ENCODE data around the gene ROBO1.
A peak's percentile ranks its signal among the peaks of the same experiment; 100 is the strongest.

Gene ROBO1

GRCh38 chr3:79477242-79477641 is 290.6 kb downstream of the ROBO1 start:
- DNase-seq (ENCODE audit: low spot score) (no peak), FAIRE-seq (no peak)

GRCh38 chr3:79473993-79474392 is 293.8 kb downstream of the ROBO1 start:
- FAIRE-seq = no peak
- no peak for DNase-seq (ENCODE audit: low spot score)

- DNase-seq (ENCODE audit: low spot score) = peak; percentile 48
- no peak for FAIRE-seq
Observed at GRCh38 chr3:79467721-79468120, 300.1 kb downstream of the ROBO1 start.

GRCh38 chr3:79461129-79461792 is 306.5 kb downstream of the ROBO1 start:
- FAIRE-seq (no peak), DNase-seq (ENCODE audit: low spot score) (no peak)

GRCh38 chr3:79453600-79453999 is 314.2 kb downstream of the ROBO1 start:
- DNase-seq (ENCODE audit: low spot score) (no peak), FAIRE-seq (no peak)

GRCh38 chr3:79436387-79436786 is 331.4 kb downstream of the ROBO1 start:
- DNase-seq (ENCODE audit: low spot score) (no peak), FAIRE-seq (no peak)

GRCh38 chr3:79427081-79427480 is 340.7 kb downstream of the ROBO1 start:
- DNase-seq (ENCODE audit: low spot score) (no peak), FAIRE-seq (no peak)

GRCh38 chr3:79424811-79425210 is 343.0 kb downstream of the ROBO1 start:
- no peak for FAIRE-seq

GRCh38 chr3:79423417-79423816 is 344.4 kb downstream of the ROBO1 start:
- no peak for DNase-seq (ENCODE audit: low spot score)
- no peak for FAIRE-seq

More at GRCh38 chr3:79424811-79425210, 343.0 kb downstream of the ROBO1 start:
- no peak for DNase-seq (ENCODE audit: low spot score)

- FAIRE-seq (no peak), DNase-seq (ENCODE audit: low spot score) (no peak)
Observed at GRCh38 chr3:79421273-79421672, 346.5 kb downstream of the ROBO1 start.

- FAIRE-seq (no peak), DNase-seq (ENCODE audit: low spot score) (no peak)
Observed at GRCh38 chr3:79418855-79419621, 348.8 kb downstream of the ROBO1 start.

GRCh38 chr3:79415356-79415755 is 352.4 kb downstream of the ROBO1 start:
- DNase-seq (ENCODE audit: low spot score) (no peak), FAIRE-seq (no peak)

GRCh38 chr3:79414806-79415205 is 353.0 kb downstream of the ROBO1 start:
- DNase-seq (ENCODE audit: low spot score) (no peak), FAIRE-seq (no peak)

GRCh38 chr3:79414035-79414434 is 353.8 kb downstream of the ROBO1 start:
- DNase-seq (ENCODE audit: low spot score) = no peak
- FAIRE-seq = no peak

- FAIRE-seq (no peak), DNase-seq (ENCODE audit: low spot score) (no peak)
Observed at GRCh38 chr3:79412537-79412936, 355.3 kb downstream of the ROBO1 start.

GRCh38 chr3:79410617-79411016 is 357.2 kb downstream of the ROBO1 start:
- FAIRE-seq = no peak

GRCh38 chr3:79410136-79410535 is 357.7 kb downstream of the ROBO1 start:
- no peak for DNase-seq (ENCODE audit: low spot score)
- no peak for FAIRE-seq

More at GRCh38 chr3:79410617-79411016, 357.2 kb downstream of the ROBO1 start:
- DNase-seq (ENCODE audit: low spot score) = no peak

- FAIRE-seq = no peak
- no peak for DNase-seq (ENCODE audit: low spot score)
Observed at GRCh38 chr3:79406175-79406574, 361.6 kb downstream of the ROBO1 start.

GRCh38 chr3:79405183-79405582 is 362.6 kb downstream of the ROBO1 start:
- FAIRE-seq = no peak
- DNase-seq (ENCODE audit: low spot score) = no peak

- no peak for DNase-seq (ENCODE audit: low spot score)
- FAIRE-seq = no peak
Observed at GRCh38 chr3:79396595-79396994, 371.2 kb downstream of the ROBO1 start.

- no peak for DNase-seq (ENCODE audit: low spot score)
- FAIRE-seq = no peak
Observed at GRCh38 chr3:79392479-79392878, 375.3 kb downstream of the ROBO1 start.

- FAIRE-seq (no peak), DNase-seq (ENCODE audit: low spot score) (no peak)
Observed at GRCh38 chr3:79390352-79390751, 377.4 kb downstream of the ROBO1 start.

GRCh38 chr3:79385211-79385610 is 382.6 kb downstream of the ROBO1 start:
- no peak for DNase-seq (ENCODE audit: low spot score)
- no peak for FAIRE-seq
